Measurements from ENCODE around the gene STK17A. TPM values are rescaled to one million over a fixed set of nuclear protein-coding genes. Genes with fewer than 3 reads are reported as not detected.
A peak's percentile ranks its signal among the peaks of the same experiment; 100 is the strongest.
"Not testable (repeated sequence)": the region's sequence is repeated elsewhere in the genome, so short reads cannot be mapped to it uniquely, and the experiment has no call there.

Gene STK17A
- total RNA-seq, 1 donor from 2014 or later: 79.5 TPM

GRCh38 chr7:43593010-43593409 is 10.1 kb downstream of the STK17A start:
- Histone ChIP-seq H3K27me3 (ENCODE audit: control insufficient read depth, insufficient read depth, low read length) (no peaks in the 10 kb centered on the region), H3K36me3 (ENCODE audit: control insufficient read depth, insufficient read depth, low read length) (peaks cover 7% of the 10 kb centered on the region), H3K4me3 (ENCODE audit: low read depth, low read length) (no peak overlapping the region)
- no peak for FAIRE-seq
- no peak for DNase-seq (ENCODE audit: low read depth)
- TF ChIP-seq, protein P1, sequence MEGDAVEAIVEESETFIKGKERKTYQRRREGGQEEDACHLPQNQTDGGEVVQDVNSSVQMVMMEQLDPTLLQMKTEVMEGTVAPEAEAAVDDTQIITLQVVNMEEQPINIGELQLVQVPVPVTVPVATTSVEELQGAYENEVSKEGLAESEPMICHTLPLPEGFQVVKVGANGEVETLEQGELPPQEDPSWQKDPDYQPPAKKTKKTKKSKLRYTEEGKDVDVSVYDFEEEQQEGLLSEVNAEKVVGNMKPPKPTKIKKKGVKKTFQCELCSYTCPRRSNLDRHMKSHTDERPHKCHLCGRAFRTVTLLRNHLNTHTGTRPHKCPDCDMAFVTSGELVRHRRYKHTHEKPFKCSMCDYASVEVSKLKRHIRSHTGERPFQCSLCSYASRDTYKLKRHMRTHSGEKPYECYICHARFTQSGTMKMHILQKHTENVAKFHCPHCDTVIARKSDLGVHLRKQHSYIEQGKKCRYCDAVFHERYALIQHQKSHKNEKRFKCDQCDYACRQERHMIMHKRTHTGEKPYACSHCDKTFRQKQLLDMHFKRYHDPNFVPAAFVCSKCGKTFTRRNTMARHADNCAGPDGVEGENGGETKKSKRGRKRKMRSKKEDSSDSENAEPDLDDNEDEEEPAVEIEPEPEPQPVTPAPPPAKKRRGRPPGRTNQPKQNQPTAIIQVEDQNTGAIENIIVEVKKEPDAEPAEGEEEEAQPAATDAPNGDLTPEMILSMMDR (IDR thresholded peaks at IDR 0.05; ENCODE audit: insufficient read depth, low read length, severe bottlenecking): no peak

- DNase-seq (ENCODE audit: low read depth) (no peak), FAIRE-seq (no peak)
- H3K27me3 ChIP-seq (ENCODE audit: control insufficient read depth, insufficient read depth, low read length): no peaks in the 10 kb centered on the region
- TF ChIP-seq, protein P1 (IDR thresholded peaks at IDR 0.05; ENCODE audit: insufficient read depth, low read length, severe bottlenecking): no peak
- H3K4me3 ChIP-seq (ENCODE audit: low read depth, low read length): no peak overlapping the region
- peaks cover 7% of the 10 kb centered on the region for H3K36me3 ChIP-seq (ENCODE audit: control insufficient read depth, insufficient read depth, low read length)
These were observed 11.1 kb downstream of the STK17A start for GRCh38 chr7:43594020-43594419.

GRCh38 chr7:43596426-43596825 is 13.5 kb downstream of the STK17A start:
- not testable (repeated sequence) for H3K27me3 ChIP-seq (ENCODE audit: control insufficient read depth, insufficient read depth, low read length); H3K4me3 ChIP-seq (ENCODE audit: low read depth, low read length); FAIRE-seq; H3K36me3 ChIP-seq (ENCODE audit: control insufficient read depth, insufficient read depth, low read length)
- DNase-seq (ENCODE audit: low read depth): peak; percentile 40

DNA sequence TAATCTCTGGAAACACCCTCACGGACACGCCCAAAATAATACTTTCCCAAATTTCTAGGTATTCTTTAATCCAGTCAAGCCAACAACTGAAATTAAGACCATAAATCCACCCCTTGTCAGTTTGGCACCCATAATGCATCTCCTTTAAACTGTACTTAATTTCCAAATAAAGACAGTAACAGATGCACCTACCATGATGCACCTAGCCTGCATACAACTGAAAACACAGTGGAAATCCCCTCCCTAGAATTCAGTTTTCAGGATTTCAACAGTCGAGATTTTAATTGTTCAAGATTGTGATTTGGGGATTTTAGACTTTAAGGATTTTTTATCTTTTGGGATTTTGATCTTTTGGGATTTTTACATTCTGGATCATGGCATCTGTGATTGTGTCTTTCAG is 17.1 kb downstream of the STK17A start:
- Histone ChIP-seq H3K36me3 (ENCODE audit: control insufficient read depth, insufficient read depth, low read length) (peaks cover 7% of the 10 kb centered on the region), H3K4me3 (ENCODE audit: low read depth, low read length) (no peak overlapping the region), H3K27me3 (ENCODE audit: control insufficient read depth, insufficient read depth, low read length) (no peaks in the 10 kb centered on the region)
- DNase-seq (ENCODE audit: low read depth) (no peak), FAIRE-seq (no peak)
- TF ChIP-seq, protein P1 (IDR thresholded peaks at IDR 0.05; ENCODE audit: insufficient read depth, low read length, severe bottlenecking): no peak

GRCh38 chr7:43602256-43602655 is 19.3 kb downstream of the STK17A start:
- TF ChIP-seq, protein P1 (IDR thresholded peaks at IDR 0.05; ENCODE audit: insufficient read depth, low read length, severe bottlenecking): no peak
- Histone ChIP-seq H3K4me3 (ENCODE audit: low read depth, low read length) (no peak overlapping the region), H3K36me3 (ENCODE audit: control insufficient read depth, insufficient read depth, low read length) (peaks cover 10% of the 10 kb centered on the region), H3K27me3 (ENCODE audit: control insufficient read depth, insufficient read depth, low read length) (no peaks in the 10 kb centered on the region)
- no peak for DNase-seq (ENCODE audit: low read depth)
- FAIRE-seq: no peak

GRCh38 chr7:43604251-43604650 is 21.3 kb downstream of the STK17A start:
- FAIRE-seq: no peak
- H3K36me3 ChIP-seq (ENCODE audit: control insufficient read depth, insufficient read depth, low read length): peaks cover 13% of the 10 kb centered on the region

More at GRCh38 chr7:43604251-43604650, 21.3 kb downstream of the STK17A start:
- DNase-seq (ENCODE audit: low read depth): no peak
- TF ChIP-seq, protein P1 (IDR thresholded peaks at IDR 0.05; ENCODE audit: insufficient read depth, low read length, severe bottlenecking): no peak
- Histone ChIP-seq H3K4me3 (ENCODE audit: low read depth, low read length) (no peak overlapping the region), H3K27me3 (ENCODE audit: control insufficient read depth, insufficient read depth, low read length) (no peaks in the 10 kb centered on the region)

All from bronchial epithelial cell (primary cell).